ENCODE results near the gene VSIG10L.

VSIG10L gene

GRCh38 chr19:51338563-51339312 is 3.2 kb downstream of the VSIG10L start:
- H3K27ac ChIP-seq = peak overlapping the region; percentile 72
- peak; percentile 79 for TF ChIP-seq CTCF (IDR thresholded peaks at IDR 0.05)

GRCh38 chr19:51337861-51338562 is 3.9 kb downstream of the VSIG10L start:
- H3K4me1 ChIP-seq (ENCODE audit: control insufficient read depth in 1 of 2, insufficient read depth in 1 of 2, low read depth in 1 of 2, low read length in 1 of 2) = peaks cover 18 to 23% of the 10 kb centered on the region in 2 experiments
- no peaks in the 10 kb centered on the region for H3K9me3 ChIP-seq
- no peaks in the 10 kb centered on the region for H3K36me3 ChIP-seq
- no peak overlapping the region for H3K4me3 ChIP-seq (ENCODE audit: low read depth in 1 of 2, low read length in 1 of 2)
- no peak for TF ChIP-seq CTCF (IDR thresholded peaks at IDR 0.05)
- peaks cover 36% of the 10 kb centered on the region for H3K27me3 ChIP-seq
- H3K27ac ChIP-seq = no peak overlapping the region

More at GRCh38 chr19:51338563-51339312, 3.2 kb downstream of the VSIG10L start:
- Histone ChIP-seq H3K4me3 (ENCODE audit: low read depth in 1 of 2, low read length in 1 of 2) (peak overlapping the region; percentile 69 to 73), H3K27me3 (peaks cover 36% of the 10 kb centered on the region), H3K4me1 (ENCODE audit: control insufficient read depth in 1 of 2, insufficient read depth in 1 of 2, low read depth in 1 of 2, low read length in 1 of 2) (peaks cover 18 to 23% of the 10 kb centered on the region in 2 experiments), H3K9me3 (no peaks in the 10 kb centered on the region), H3K36me3 (no peaks in the 10 kb centered on the region)

- H3K4me3 ChIP-seq (ENCODE audit: low read depth in 1 of 2, low read length in 1 of 2) = no peak overlapping the region
- peaks cover 18 to 23% of the 10 kb centered on the region in 2 experiments for H3K4me1 ChIP-seq (ENCODE audit: control insufficient read depth in 1 of 2, insufficient read depth in 1 of 2, low read depth in 1 of 2, low read length in 1 of 2)
- no peaks in the 10 kb centered on the region for H3K9me3 ChIP-seq
- no peak for TF ChIP-seq CTCF (IDR thresholded peaks at IDR 0.05)
- H3K27me3 ChIP-seq = peaks cover 31% of the 10 kb centered on the region
- H3K36me3 ChIP-seq = no peaks in the 10 kb centered on the region
- no peak overlapping the region for H3K27ac ChIP-seq
Measured at GRCh38 chr19:51337141-51337860, 4.6 kb downstream of the VSIG10L start.

GRCh38 chr19:51333836-51334460 is 8.0 kb downstream of the VSIG10L start:
- no peak overlapping the region for H3K4me3 ChIP-seq (ENCODE audit: low read depth in 1 of 2, low read length in 1 of 2)
- H3K27ac ChIP-seq = no peak overlapping the region
- H3K36me3 ChIP-seq = no peaks in the 10 kb centered on the region
- no peaks in the 10 kb centered on the region for H3K9me3 ChIP-seq
- no peak for TF ChIP-seq CTCF (IDR thresholded peaks at IDR 0.05)
- H3K4me1 ChIP-seq (ENCODE audit: control insufficient read depth in 1 of 2, insufficient read depth in 1 of 2, low read depth in 1 of 2, low read length in 1 of 2) = peaks cover 6 to 8% of the 10 kb centered on the region in 2 experiments
- H3K27me3 ChIP-seq = peaks cover 16% of the 10 kb centered on the region

- Histone ChIP-seq H3K27me3 (peaks cover 38% of the 10 kb centered on the region), H3K27ac (no peak overlapping the region), H3K4me1 (ENCODE audit: control insufficient read depth in 1 of 2, insufficient read depth in 1 of 2, low read depth in 1 of 2, low read length in 1 of 2) (peaks cover 0 to 8% of the 10 kb centered on the region in 2 experiments), H3K4me3 (ENCODE audit: low read depth in 1 of 2, low read length in 1 of 2) (no peak overlapping the region), H3K9me3 (no peaks in the 10 kb centered on the region), H3K36me3 (no peaks in the 10 kb centered on the region)
- TF ChIP-seq CTCF (IDR thresholded peaks at IDR 0.05) = no peak
Measured at GRCh38 chr19:51331716-51332115, 10.2 kb downstream of the VSIG10L start.

Data from neutrophil (primary cell).